GM19025 (cell line): ENCODE data around the gene RGS8.

ENCODE experiments used
- ATAC-seq: cut with Tn5 transposase; IDR thresholded peaks from one replicate; pipeline ENCODE4 v1.9.1; 2021; ENCODE audit warnings: mild to moderate bottlenecking, low read depth, moderate library complexity; ENCODE audit not compliant: unreplicated experiment

The RGS8 gene

GRCh38 chr1:182644886-182645285 is 39.5 kb downstream of the RGS8 start:
- no peak for ATAC-seq

GRCh38 chr1:182643699-182644098 is 40.7 kb downstream of the RGS8 start:
- no peak for ATAC-seq

GRCh38 chr1:182642461-182642860 is 41.9 kb downstream of the RGS8 start:
- no peak for ATAC-seq

GRCh38 chr1:182641561-182641960 is 42.8 kb downstream of the RGS8 start:
- no peak for ATAC-seq

DNA sequence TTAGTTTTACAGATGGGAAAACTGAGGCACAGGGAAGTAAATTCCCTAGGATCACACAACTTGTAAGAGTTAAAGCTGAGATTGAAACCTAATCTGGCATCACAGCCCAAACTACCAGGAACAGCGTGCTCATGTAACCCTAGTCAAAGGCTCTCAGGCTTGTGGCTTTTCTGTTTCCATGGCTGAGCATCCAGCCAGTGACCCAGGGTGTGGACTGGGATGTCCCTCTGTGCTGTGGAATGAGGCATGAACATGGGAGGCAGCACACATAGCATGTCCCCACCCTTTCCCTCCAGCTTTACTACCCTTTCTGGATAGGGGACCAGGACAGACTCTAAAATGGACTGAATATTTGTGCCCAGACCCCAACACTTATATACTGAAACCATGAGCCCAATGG is 45.1 kb downstream of the RGS8 start:
- no peak for ATAC-seq

DNA sequence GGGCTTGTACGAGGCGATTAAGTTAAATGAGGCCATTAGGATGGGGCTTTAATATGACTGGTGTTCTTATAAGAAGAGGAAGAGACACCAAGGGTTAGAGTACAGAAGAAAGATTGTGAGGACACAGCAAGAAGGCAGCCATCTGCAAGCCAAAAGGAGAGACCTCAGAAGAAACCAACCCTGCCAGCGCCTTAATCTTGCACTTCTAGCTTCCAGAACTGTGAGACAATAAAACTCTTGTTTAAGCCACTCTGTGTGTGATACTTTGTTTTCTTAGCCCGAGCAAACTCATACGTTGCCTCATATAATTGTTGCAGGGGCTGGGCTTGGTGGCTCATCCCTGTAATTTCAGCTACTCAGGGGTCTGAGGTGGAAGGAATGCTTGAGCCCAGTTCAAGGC is 46.6 kb downstream of the RGS8 start:
- no peak for ATAC-seq

DNA sequence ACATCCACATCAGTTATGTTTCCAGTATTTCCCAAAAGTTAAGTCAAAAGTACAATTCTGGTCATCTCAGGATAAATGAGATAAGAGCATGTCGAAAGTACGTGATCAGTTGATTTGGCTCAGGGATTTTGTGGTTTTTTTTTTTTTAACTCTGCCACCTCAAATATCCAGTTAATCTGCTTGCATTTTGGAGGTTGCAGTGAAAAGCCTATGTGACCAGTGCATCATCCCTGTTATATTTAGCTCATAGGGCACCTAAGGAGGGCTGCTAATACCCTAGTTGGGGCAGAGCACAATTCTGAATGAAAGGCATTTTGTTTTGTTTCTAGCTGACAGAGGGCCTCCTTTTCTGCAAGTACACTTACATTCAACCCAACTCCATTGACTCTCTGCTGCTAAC is 48.5 kb downstream of the RGS8 start:
- no peak for ATAC-seq
